ENCODE measurements around the gene HERC2.
"Not testable (repeated sequence)": the region's sequence is repeated elsewhere in the genome, so short reads cannot be mapped to it uniquely, and the experiment has no call there.

HERC2 gene

DNA sequence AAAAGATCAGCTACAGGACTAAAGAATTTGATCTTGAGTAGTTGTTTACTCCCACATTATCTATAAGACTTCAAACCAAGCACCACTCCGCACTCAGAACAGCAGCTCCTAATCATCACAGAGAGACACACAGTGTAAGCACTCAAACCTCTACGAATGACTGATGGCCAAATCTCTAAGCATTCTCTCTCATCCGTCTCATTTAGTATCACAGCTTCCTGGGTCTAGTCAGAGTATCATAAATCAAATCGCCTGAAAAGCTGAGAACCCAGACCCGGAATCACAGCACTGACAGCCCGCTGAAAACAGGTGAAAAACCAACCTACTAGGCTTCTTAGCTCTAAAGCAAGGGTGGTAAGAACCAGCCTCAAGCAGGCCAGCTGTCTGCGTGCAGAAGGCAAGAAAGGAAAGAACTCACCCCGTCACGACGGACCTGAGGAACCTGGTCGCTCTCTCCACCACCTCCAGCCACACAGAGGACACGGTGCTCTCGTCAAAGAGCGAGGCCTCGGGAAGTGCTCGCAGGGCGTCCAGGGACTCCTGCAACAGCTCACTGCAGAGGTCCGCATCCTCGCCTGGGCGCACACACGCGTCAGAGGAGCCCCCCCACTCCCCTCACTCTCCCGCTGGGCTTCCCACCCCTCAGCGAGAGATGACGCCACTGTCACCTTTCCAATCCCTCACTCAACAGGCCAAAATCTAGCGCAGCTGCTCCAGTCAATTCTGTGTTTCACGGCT, 47.9 kb downstream of the HERC2 start:
- no peak for DNase-seq (ENCODE audit: low read depth in 2 of 2)

DNA sequence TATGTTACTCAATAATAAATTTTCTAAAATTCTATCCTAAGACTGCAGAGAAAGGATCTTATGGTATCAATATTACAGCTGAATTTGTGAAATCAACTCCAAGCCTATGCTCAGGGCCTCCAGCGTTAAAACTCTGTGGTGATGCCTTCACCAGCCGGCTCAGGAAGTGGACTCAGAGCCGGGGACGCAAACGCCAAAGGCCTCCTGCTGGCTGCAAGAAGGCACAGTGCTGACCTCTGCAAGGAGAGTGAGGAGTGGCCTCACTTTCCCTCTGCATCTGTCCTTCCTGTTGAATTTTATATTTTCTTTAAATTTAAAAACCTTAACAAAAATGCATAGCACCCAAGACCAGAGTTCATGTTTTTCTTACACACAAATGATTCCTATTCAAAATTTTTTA, 48.5 kb downstream of the HERC2 start:
- no peak for DNase-seq (ENCODE audit: low read depth in 2 of 2)

DNA sequence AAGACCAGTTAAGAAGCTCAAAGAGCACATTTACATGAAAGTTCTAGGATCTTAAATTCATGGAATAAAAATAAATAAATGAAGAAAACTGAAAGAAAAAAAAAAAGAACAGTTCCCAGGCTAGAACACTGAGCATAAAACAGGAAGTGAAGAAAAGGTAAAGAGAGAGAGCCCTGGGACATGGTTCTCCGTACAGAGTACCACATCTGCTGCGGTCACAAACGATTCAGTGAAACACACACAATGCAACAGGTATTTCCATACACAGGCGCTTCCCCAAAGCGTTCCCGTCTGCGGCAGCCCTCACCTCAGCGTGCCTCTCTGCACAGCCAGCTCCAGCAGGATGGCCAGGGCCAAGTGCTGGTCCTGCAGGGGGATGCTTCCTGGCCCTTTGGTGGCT, 49.4 kb downstream of the HERC2 start:
- no peak for DNase-seq (ENCODE audit: low read depth in 2 of 2)

DNA sequence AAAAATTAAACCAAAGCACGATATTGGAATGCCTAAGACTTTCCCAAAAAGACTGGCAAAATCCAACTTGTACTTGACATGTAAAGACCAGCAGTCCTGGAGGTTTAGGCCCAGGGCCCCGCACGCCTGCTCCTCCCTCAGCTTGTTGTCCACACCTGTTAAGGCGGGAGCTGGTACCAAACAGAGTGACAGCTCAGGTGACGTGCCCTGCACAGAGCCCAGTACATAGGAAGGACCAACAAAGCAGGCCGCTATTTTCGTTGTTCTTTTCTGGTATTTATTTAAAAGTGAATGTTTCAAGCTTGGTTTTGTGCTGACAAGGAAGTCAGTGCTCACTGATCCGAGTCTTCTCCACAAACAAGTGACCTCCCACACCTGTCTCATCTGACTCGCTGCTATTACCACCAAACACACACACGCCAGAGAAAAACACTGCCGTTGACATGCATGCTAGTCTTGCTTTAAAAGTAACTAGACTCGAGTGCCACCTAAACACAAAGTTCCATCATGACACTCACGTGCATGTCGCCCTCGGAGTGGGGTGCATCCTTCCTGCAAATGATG, 50.2 kb downstream of the HERC2 start:
- no peak for DNase-seq (ENCODE audit: low read depth in 2 of 2)

DNA sequence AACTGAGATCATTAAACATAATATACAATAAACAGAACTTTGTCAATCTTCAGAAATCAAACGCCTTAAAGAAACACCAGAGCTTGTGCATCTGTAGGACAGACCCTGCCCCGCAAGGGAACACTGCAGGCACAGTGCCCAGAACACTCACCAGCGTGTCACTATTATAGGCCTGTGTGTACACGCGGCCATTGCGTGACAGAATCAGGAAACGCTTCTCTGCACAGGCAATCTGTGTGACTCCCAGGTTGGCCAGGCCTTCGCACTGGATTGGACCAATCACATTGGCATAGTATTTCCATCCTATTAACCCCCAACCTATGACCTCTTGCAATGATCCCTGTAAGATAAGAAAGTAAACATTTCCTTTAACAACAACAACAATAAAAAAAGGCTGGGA, 52.9 kb downstream of the HERC2 start:
- DNase-seq (ENCODE audit: low read depth in 2 of 2) = no peak

DNA sequence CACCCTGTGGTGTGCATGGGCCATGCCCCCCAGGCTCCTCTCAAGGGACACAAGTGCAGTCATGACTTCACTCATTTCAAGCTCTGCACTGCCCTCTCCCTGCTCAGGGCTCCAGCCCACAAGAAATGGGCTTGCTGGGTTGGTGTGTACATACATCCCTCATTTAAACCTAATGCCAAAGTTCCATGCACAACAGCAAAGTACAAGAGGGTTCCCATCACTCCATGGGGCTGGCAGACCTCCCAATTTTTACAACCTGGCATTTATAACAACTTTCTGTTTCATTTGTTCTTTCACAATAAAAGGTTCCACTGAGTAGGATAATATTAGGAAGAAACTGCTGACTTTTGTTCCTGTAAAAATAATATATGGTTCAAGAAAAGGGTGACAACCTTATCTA, 54.3 kb downstream of the HERC2 start:
- DNase-seq (ENCODE audit: low read depth in 2 of 2) = no peak

DNA sequence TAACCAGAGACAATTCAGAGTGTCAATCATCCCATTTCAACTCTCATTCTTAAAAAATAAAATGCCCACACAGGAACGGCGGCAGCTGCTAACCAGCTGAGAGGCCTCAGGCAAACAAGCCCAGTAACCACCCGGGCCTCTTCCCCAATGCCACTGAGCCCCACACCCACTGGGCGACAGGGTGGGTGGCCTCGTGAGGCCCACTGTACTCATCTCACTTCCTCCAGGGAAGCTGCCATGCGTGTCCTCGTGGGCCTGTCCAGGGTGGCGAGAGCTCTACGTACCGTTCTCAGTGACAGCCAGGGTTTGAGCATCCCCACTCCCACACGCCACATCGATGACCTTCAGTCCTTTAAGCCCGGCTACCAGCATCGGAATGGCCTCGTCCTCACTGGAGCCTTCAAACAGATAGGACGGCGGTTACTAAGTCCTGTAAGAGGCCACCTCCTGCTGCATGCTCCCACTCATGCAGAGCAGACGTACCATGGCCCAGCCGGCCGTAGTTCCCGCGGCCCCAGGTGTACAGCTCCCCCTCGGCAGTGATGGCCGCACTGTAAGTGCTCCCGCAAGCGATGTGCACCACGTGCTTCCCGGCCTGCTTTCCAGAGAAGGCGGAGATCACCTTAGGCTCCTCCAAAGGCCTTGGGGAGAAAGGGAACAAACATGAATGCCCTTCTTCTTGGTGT, 56.5 kb downstream of the HERC2 start:
- DNase-seq (ENCODE audit: low read depth in 2 of 2) = no peak

DNA sequence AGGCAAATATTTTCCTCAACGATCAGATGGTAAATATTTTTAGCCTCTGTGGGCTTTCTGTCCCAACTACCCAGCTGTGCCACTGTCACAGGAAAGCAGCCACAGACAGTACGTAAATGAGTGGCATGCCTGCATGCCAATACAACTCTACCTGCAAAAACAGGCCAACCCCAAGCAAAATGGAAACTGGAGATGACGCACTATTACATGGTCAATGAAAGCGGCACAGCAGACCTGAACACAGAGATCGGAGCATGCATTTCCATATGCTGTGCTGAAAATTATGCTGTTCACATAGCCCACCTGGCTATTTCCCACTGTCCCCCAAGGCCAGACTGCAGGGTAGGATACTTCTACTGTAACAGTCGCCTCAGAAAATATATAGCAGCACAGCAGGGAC, 57.8 kb downstream of the HERC2 start:
- DNase-seq (ENCODE audit: low read depth in 2 of 2) = no peak

DNA sequence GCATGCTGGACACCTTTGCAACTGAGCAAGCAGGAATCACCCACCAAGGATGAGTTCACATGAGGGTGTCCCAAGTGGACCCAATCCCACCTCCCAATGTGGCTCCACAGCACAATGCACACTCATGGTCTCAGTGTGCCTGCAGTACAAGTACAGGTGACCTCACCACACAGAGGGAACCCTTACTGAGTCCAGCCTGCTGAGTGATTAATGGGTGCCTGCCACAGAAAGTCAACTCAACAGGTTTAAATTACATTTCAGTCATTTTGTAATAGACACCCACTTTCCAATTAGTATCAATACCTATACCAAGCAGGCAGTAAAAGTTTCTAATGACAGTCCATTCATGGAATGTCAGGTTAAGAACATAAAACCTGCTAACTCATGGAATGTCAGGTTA, 59.5 kb downstream of the HERC2 start:
- no peak for DNase-seq (ENCODE audit: low read depth in 2 of 2)

DNA sequence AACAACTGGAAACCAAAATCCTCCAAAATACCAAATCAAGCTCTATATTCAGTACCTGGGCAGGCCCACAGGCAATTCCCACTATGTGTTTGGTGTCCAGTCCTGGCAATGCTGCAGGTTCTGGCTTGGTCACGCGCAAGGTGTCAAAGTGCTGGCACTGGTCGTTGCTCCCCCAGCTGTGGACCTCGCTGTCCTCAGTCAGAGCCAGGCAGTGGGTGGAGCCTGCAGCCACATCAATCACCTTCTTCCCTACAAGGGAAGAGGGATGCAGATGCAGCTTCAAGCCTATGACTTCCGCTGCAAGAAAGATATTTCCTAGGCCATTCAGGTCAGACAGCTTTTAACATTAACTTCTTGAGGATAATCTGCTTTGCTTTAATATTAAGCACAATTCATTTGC, 61.3 kb downstream of the HERC2 start:
- DNase-seq (ENCODE audit: low read depth in 2 of 2) = no peak

DNA sequence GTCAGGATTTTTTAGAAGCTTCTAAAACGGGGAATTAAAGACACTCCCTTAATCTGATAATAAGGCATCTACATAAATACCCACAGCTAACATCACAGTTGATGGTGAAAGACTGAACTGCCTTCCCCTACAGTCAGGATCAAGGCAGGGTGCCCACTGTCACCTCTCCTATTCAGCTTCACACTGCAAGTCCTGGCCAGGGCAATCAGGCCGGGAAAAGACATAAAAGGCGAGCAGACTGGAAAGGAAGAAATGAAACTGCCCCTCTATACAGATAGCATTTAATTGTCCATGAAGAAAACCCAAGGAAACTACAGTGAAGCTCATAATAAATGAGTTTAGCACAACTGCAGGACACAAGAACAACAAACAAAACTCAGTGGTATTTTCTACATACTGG, 61.7 kb downstream of the HERC2 start:
- no peak for DNase-seq (ENCODE audit: low read depth in 2 of 2)

DNA sequence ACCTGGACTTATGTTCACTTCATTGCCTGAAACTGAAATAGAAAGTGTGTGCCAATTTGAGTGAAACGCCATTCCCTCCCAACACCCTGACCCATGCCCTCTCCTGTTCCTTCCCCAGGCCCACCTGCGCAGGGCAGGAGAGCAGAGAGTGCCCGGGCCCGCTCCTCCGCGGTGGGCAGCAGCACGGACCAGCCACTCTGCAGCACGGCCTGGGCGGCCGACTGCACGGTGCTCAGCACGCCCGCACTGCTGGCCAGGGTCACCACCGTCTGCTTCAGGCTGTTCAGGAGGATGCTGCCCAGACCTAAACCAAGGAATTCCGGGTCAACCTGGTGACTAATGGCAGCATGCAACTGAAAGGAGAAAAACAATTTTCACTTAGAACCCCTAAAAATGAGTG, 66.0 kb downstream of the HERC2 start:
- DNase-seq (ENCODE audit: low read depth in 2 of 2) = no peak

DNA sequence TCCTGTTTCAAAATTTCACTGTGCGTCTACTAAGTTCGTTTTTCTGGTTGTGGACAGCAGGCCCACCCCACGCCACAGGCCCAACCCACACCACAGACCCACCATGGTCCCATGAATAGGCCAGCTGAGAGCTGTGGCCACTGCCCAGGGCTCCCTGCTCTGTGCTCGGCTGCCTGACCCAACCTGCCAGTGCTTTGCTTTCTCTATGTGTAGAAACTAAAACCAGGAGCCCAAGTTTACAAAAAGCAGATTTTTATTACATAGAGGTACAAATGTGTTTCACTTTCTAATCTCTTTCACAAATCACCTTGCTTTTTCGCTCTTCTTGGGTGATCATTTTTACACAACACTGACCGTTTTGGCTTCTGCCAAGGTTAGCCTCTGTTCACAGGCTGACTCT, 69.1 kb downstream of the HERC2 start:
- DNase-seq (ENCODE audit: low read depth in 2 of 2) = no peak

DNA sequence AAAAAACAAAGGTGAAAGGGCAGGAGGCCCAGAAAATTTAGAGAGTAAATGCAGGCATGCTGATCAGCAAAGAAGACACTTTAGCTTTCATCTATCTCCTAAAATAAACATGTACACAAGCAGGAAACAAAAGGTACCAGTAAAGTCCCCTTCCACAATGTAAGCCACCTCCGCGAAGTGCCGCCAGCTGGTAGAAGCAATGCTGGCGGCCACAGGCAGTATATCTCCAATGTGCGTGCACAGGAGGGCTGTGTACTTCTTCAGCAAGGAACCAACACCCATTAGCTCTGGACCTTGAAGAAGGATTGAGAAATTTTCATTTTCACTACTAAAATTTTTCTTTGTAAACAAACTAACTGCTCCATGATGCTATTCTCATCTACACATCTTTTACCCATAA, 75.4 kb downstream of the HERC2 start:
- no peak for DNase-seq (ENCODE audit: low read depth in 2 of 2)

DNA sequence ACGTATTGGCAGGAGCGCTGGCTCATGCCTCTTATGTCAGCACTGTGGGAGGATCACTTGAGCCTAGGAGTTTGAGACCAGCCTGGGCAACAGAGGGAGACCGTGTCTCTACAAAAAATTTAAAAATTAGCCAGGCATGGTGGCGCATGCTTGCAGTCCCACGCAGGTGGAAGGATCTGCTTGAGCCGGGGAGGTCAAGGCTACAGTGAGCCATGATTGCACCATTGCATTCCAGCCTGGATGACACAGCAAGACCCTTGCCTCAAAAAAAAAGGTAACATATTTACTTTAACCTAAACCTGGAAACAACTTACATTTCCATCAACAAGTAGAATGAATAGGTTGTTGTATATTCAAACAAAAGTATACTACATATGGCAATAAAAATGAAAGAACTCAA, 78.1 kb downstream of the HERC2 start:
- DNase-seq (ENCODE audit: low read depth in 2 of 2) = no peak

DNA sequence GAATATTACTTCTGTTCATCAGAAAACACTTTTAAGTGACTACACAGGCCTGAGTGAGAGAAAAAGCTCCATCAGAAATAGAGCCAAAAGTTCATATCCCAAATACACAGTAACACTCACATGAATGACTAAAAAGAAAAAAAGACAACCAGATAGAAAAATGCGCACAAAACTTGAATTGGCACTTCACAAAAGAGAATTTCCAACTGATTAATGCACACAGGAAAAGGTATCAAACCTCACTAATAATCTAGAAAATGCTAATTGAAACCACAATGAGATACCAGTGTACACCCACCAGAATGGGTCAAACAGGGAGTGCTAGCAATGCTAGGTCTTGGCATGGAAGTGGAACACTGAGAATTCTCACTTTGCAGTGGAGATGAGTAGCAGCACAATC, 78.6 kb downstream of the HERC2 start:
- no peak for DNase-seq (ENCODE audit: low read depth in 2 of 2)

DNA sequence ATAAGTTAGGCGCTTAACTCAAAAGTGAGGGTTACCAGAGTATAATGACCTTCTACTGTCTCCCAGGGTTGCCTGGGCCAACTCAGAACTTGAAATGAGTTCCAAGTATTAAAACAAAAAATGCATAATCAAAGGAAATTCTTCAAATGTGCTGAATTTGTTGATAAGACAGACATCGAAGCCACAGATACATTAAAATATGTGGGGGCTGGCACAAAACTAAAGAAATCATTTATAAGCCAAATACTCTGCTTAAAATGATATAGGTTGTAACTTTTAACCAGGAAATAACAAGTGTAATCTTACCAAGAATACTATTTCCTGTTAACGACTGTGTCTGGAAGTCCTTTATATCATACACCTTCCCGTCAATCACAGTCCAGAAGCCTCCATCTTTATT, 83.7 kb downstream of the HERC2 start:
- not testable (repeated sequence) for DNase-seq (ENCODE audit: low read depth in 2 of 2)

DNA sequence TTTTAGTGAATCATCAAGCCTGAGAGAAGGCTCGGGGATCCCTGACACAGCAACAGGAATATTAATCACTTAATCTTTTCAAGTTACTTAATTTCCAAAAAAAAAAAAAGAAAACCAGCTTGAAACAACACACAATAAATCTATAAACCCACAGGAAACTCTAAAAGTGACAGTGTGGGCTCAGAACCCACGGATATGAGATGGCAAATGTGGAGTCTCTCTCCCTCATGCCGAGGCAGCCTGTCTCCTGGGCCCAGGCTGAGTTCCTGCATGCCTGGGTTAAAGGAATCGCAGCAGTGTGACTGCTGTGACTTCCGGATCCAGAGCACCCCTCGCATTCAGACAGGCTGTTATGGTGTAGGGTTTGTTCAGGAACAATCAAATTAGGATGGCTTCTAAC, 90.2 kb downstream of the HERC2 start:
- not testable (repeated sequence) for DNase-seq (ENCODE audit: low read depth in 2 of 2)

DNA sequence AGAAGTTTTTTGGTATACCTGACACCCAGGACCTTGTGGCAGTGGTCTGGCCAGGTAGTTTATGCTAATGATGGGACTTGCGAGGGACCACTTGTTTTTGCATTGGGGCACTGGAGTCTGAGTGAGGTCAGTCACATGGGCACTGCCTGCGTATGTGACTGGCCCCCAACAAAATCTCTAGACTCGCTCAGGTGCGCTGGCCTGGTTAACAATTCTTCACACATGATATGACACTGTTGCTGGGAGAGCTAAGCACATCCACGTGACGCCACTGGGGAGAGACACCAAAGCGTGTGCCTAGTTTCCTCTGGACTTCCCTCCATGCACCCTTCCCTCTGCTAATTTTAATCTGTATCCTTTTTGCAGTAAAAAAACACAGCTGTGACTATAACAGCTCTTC, 90.6 kb downstream of the HERC2 start:
- DNase-seq (ENCODE audit: low read depth in 2 of 2) = not testable (repeated sequence)

DNA sequence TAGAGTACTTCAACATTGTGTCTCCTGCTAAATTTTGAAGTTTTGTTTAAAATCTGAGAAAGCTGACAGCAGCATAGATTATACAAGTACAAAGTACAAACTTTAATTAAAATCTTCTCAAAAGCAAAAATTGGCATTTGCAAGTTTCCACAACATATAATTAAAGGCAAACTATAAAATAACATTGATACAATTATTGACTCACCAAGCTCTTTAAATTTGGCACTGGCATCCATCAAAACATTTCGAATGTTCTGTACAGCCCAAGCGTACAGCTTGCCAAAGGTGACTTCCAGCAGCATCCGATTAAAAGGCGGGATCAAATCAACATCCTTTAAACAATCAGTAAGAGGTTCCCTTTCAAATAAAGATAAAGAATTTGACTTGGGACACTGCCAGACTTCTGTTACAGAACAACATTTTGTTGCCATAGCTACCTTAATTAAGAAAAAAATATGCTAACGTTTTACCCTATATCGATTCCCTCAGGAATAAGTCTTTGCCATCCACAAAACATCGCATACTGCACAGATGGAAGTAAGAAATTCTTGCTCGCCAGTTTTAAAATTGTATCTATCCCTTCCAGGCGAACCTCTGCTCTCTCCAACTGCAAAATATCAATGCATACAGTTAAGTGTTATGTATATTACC, 92.9 kb downstream of the HERC2 start:
- DNase-seq (ENCODE audit: low read depth in 2 of 2) = not testable (repeated sequence)

DNA sequence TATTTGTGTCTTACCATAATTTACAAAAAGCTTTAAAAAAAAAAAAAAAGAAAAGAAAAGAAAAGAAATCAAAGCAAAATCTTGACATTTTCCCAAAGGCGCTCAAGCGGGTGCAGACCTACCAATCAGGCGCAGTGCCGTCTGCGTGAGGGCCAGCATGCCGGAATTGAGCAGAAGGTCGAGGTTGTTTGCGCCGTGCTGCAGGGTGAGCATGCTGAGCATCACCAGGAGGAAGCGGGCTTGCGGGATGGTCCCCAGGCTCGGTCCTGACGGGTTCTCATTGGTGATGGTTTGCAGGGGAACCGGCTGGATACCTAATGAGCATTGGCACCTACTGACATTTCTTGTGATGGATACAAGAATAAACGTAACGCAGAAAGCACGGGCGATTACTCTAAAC, 93.9 kb downstream of the HERC2 start:
- no peak for DNase-seq (ENCODE audit: low read depth in 2 of 2)

DNA sequence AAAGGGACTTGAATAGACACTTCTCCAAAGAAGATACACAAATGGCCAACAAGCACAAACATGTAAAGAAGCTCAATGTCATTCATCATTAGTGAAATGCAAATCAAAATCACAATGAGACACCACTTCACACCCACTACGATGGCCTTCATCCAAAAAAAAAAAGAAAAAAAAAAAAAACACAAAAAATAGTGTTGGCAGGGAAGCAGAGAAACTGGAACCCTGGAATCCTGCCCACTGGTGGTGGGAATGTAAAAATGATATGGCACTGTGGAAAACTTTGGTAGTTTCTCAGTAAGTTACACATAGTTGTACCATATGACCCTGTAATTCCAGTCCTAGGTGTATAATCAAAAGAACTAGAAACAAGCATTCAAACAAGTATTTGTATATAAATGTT, 94.7 kb downstream of the HERC2 start:
- not testable (repeated sequence) for DNase-seq (ENCODE audit: low read depth in 2 of 2)

DNA sequence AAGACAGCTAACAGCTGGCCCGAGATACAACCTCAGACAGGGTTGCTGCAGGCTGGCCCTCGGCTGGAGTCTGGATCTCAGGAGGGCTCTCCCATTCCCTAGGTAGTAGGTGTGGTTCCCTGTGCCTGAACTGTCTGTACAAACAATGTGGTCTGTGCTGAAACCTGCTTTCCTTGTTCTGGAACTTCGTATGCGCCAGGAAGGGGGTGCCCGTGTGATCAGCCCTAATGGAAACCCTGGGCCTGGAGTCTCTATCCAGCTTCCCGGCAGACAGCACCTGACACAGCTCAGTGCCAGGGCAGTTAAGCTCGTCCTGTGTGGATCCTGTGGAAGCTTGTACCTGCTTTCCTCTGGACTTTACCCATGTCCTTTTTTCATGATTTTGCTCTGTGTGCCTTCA, 99.4 kb downstream of the HERC2 start:
- not testable (repeated sequence) for DNase-seq (ENCODE audit: low read depth in 2 of 2)

All from stimulated activated CD8-positive, alpha-beta memory T cell treated with anti-CD3 and anti-CD28 coated beads, Interleukin-7, amount 100 ng/mL, for 1 hour (primary cell).